Smooth muscle cell (in vitro differentiated cells): ENCODE results near the gene ANO2. TPM values are rescaled to one million over a fixed set of nuclear protein-coding genes. Genes with fewer than 3 reads are reported as not detected.

ENCODE experiments used
- DNase-seq: peaks from one replicate; lab custom pipeline; 2025; ENCODE audit not compliant: unreplicated experiment; lab: John Stamatoyannopoulos, UW
- H2AFZ ChIP-seq: fragments of 200-600 bp; sonication (generic); 2 replicates; pipeline ENCODE4 v1.6.0; 2016; ENCODE audit warnings: antibody characterized with exemption, low read depth, mild to moderate bottlenecking
- H3F3A ChIP-seq: fragments of 200-600 bp; sonication (generic); 2 replicates; pipeline ENCODE4 v1.6.0; 2017; ENCODE audit warnings: antibody characterized with exemption, low read depth
- H3K27ac ChIP-seq: fragments of 200-600 bp; sonication (generic); 2 replicates; pipeline ENCODE4 v1.5.1; 2016; ENCODE audit warnings: low read depth, mild to moderate bottlenecking
- H3K27me3 ChIP-seq: fragments of 200-600 bp; sonication (generic); 2 replicates; pipeline ENCODE4 v1.6.1; 2016; ENCODE audit warnings: low read depth, mild to moderate bottlenecking
- H3K36me3 ChIP-seq: fragments of 200-600 bp; sonication (generic); 2 replicates; pipeline ENCODE4 v1.5.1; 2016; ENCODE audit warnings: low read depth
- H3K4me1 ChIP-seq: fragments of 200-600 bp; sonication (generic); 2 replicates; pipeline ENCODE4 v1.5.1; 2016; ENCODE audit warnings: low read depth
- H3K4me2 ChIP-seq: fragments of 200-600 bp; sonication (generic); 2 replicates; pipeline ENCODE4 v1.6.0; 2016; ENCODE audit warnings: mild to moderate bottlenecking
- H3K4me3 ChIP-seq: fragments of 200-600 bp; sonication (generic); 2 replicates; pipeline ENCODE4 v1.5.1; 2016; ENCODE audit warnings: mild to moderate bottlenecking
- H3K79me2 ChIP-seq: fragments of 200-600 bp; sonication (generic); 2 replicates; pipeline ENCODE4 v1.6.0; 2016; ENCODE audit warnings: low read depth, mild to moderate bottlenecking
- H3K9ac ChIP-seq: fragments of 200-600 bp; sonication (generic); 2 replicates; pipeline ENCODE4 v1.6.0; 2016; ENCODE audit warnings: low read depth
- H3K9me3 ChIP-seq: fragments of 200-600 bp; sonication (generic); replicated peaks from 2 replicates; pipeline ENCODE4 v1.5.1; 2016; ENCODE audit warnings: low read depth
- H4K20me1 ChIP-seq: fragments of 200-600 bp; sonication (generic); 2 replicates; pipeline ENCODE4 v1.6.0; 2016; ENCODE audit warnings: low read depth
- CTCF ChIP-seq: fragments of 200-600 bp; sonication (generic); IDR thresholded peaks from 2 replicates; pipeline ENCODE4 v1.5.1; 2017; ENCODE audit warnings: borderline replicate concordance, mild to moderate bottlenecking, antibody characterized with exemption; ENCODE audit not compliant: insufficient read depth, poor library complexity, severe bottlenecking
- WGBS: methylation state at CpG from one replicate; pipeline ENCODE4 v1.1.7; 2016; ENCODE audit warnings: low lambda C conversion rate; 5-methylcytosine and 5-hydroxymethylcytosine counted together
- polyA plus RNA-seq: library from polyadenylated mRNA; unstranded; fragments of >200 nt; fragmentation: Nextera tagmentation; extraction: Ambion mirVana; gene quantifications from 2 replicates; pipeline ENCODE4 v1.2.1, GENCODE V29; 2016
- total RNA-seq: library from RNA; depleted of rRNA; stranded (reverse); fragments of >200 nt; gene quantifications from 2 replicates; pipeline ENCODE4 v1.2.3, GENCODE V29; 2014

The ANO2 gene
- total and polyA plus RNA-seq, 2 experiments from 2014 or later, result 0.18 TPM; not detected in 1

GRCh38 chr12:5884285-5884684, 60.8 kb downstream of the ANO2 start:
- Histone ChIP-seq H2AFZ (no peak overlapping the region), H3F3A (no peaks in the 10 kb centered on the region), H3K4me2 (no peak overlapping the region), H3K79me2 (no peaks in the 10 kb centered on the region), H3K9ac (no peak overlapping the region), H3K27ac (no peak overlapping the region), H4K20me1 (no peaks in the 10 kb centered on the region), H3K27me3 (peaks cover 36% of the 10 kb centered on the region), H3K9me3 (no peaks in the 10 kb centered on the region), H3K4me3 (no peak overlapping the region), H3K4me1 (no peaks in the 10 kb centered on the region), H3K36me3 (no peaks in the 10 kb centered on the region)
- WGBS, result 84% methylated on average over 2 of the region's 2 CpGs
- no peak for TF ChIP-seq CTCF
- no peak for DNase-seq

GRCh38 chr12:5882511-5883190, 62.4 kb downstream of the ANO2 start:
- Histone ChIP-seq H3K4me1 (no peaks in the 10 kb centered on the region), H4K20me1 (no peaks in the 10 kb centered on the region), H3K4me3 (no peak overlapping the region), H3K9me3 (no peaks in the 10 kb centered on the region), H3K79me2 (no peaks in the 10 kb centered on the region), H2AFZ (no peak overlapping the region), H3K27ac (no peak overlapping the region), H3K4me2 (no peak overlapping the region), H3K9ac (no peak overlapping the region), H3F3A (no peaks in the 10 kb centered on the region), H3K36me3 (no peaks in the 10 kb centered on the region), H3K27me3 (peaks cover 46% of the 10 kb centered on the region)
- DNase-seq, result no peak
- 58% methylated on average over 8 of the region's 8 CpGs for WGBS
- no peak for TF ChIP-seq CTCF

GRCh38 chr12:5881666-5882065, 63.4 kb downstream of the ANO2 start:
- Histone ChIP-seq H3K4me2 (no peak overlapping the region), H3K79me2 (no peaks in the 10 kb centered on the region), H3F3A (no peaks in the 10 kb centered on the region), H4K20me1 (no peaks in the 10 kb centered on the region), H3K4me1 (no peaks in the 10 kb centered on the region), H3K4me3 (no peak overlapping the region), H3K36me3 (no peaks in the 10 kb centered on the region), H3K27ac (no peak overlapping the region), H3K9ac (no peak overlapping the region), H3K9me3 (no peaks in the 10 kb centered on the region), H2AFZ (no peak overlapping the region), H3K27me3 (peaks cover 36% of the 10 kb centered on the region)
- no peak for TF ChIP-seq CTCF
- no peak for DNase-seq

- DNase-seq, result no peak
- no peaks in the 10 kb centered on the region for H3K4me1 ChIP-seq
- peaks cover 33% of the 10 kb centered on the region for H3K27me3 ChIP-seq
- H3K36me3 ChIP-seq, result no peaks in the 10 kb centered on the region
- H3K27ac ChIP-seq, result no peak overlapping the region
- 83% methylated on average over 1 of the region's 1 CpG for WGBS
- no peak overlapping the region for H3K4me3 ChIP-seq
- H3K79me2 ChIP-seq, result no peaks in the 10 kb centered on the region
- H3F3A ChIP-seq, result no peaks in the 10 kb centered on the region
- H3K9me3 ChIP-seq, result no peaks in the 10 kb centered on the region
- H3K4me2 ChIP-seq, result no peak overlapping the region
- no peak overlapping the region for H3K9ac ChIP-seq
- TF ChIP-seq CTCF, result no peak
- H4K20me1 ChIP-seq, result no peaks in the 10 kb centered on the region
- no peak overlapping the region for H2AFZ ChIP-seq
Measured at GRCh38 chr12:5881101-5881606, 63.9 kb downstream of the ANO2 start.
